OCI-LY1 (cell line): Measurements from ENCODE around the gene LMO1.

ENCODE experiments used
- H2AFZ ChIP-seq: fragments of 200-600 bp; sonication (generic), shearing (Covaris generic); 2 replicates; pipeline ENCODE4 v1.6.0; 2014; ENCODE audit warnings: antibody characterized with exemption, mild to moderate bottlenecking, low read length
- H3F3A ChIP-seq: fragments of 200-600 bp; sonication (generic), shearing (Covaris generic); 2 replicates; pipeline ENCODE4 v1.6.0; 2014; ENCODE audit warnings: mild to moderate bottlenecking, antibody characterized with exemption, low read length, moderate library complexity; ENCODE audit not compliant: insufficient read depth
- H3K27ac ChIP-seq: fragments of 200-600 bp; sonication (generic); 2 replicates; pipeline ENCODE4 v1.5.1; 2014; ENCODE audit warnings: low read length, mixed run types, mild to moderate bottlenecking, low read depth; ENCODE audit not compliant: poor library complexity, severe bottlenecking
- H3K27me3 ChIP-seq: fragments of 200-600 bp; sonication (generic); 2 replicates; pipeline ENCODE4 v1.6.0; 2014; ENCODE audit warnings: antibody characterized with exemption, mild to moderate bottlenecking, low read length, moderate library complexity; ENCODE audit not compliant: insufficient read depth
- H3K36me3 ChIP-seq: fragments of 200-600 bp; sonication (generic); 2 replicates; pipeline ENCODE4 v1.6.1; 2014; ENCODE audit warnings: mild to moderate bottlenecking, antibody characterized with exemption, low read length, moderate library complexity, mixed read lengths; ENCODE audit not compliant: insufficient read depth
- H3K4me1 ChIP-seq: fragments of 200-600 bp; sonication (generic); 2 replicates; pipeline ENCODE4 v1.5.1; 2014; ENCODE audit warnings: mild to moderate bottlenecking, low read length, moderate library complexity; ENCODE audit not compliant: insufficient read depth, severe bottlenecking
- H3K4me2 ChIP-seq: fragments of 200-600 bp; sonication (generic), shearing (Covaris generic); 2 replicates; pipeline ENCODE4 v1.6.1; 2014; ENCODE audit warnings: low read length
- H3K4me3 ChIP-seq: fragments of 200-600 bp; sonication (generic); 2 replicates; pipeline ENCODE4 v1.5.1; 2014; ENCODE audit warnings: low read length, low read depth, mild to moderate bottlenecking, mixed read lengths; ENCODE audit not compliant: poor library complexity, severe bottlenecking
- H3K79me2 ChIP-seq: fragments of 200-600 bp; shearing (Covaris generic); 2 replicates; pipeline ENCODE4 v1.6.1; 2016; ENCODE audit warnings: mixed run types, low read length, mixed read lengths; ENCODE audit not compliant: insufficient read depth
- H3K9ac ChIP-seq: fragments of 200-600 bp; sonication (generic), shearing (Covaris generic); 2 replicates; pipeline ENCODE4 v1.6.1; 2014; ENCODE audit warnings: mild to moderate bottlenecking, low read length, mixed read lengths
- H3K9me2 ChIP-seq: fragments of 200-600 bp; sonication (generic), shearing (Covaris generic); 2 replicates; pipeline ENCODE4 v1.6.1; 2014; ENCODE audit warnings: low read depth, mild to moderate bottlenecking, low read length, mixed read lengths
- H3K9me3 ChIP-seq: fragments of 200-600 bp; shearing (Covaris generic); 2 replicates; pipeline ENCODE4 v1.6.1; 2014; ENCODE audit warnings: low read length, mixed read lengths
- H4K20me1 ChIP-seq: fragments of 200-600 bp; sonication (generic), shearing (Covaris generic); 2 replicates; pipeline ENCODE4 v1.6.0; 2016; ENCODE audit warnings: mild to moderate bottlenecking, low read length; ENCODE audit not compliant: insufficient read depth
- CTCF ChIP-seq: fragments of 200-600 bp; sonication (generic), shearing (Covaris generic); IDR thresholded peaks from 2 replicates; pipeline ENCODE4 v1.5.1; 2017; ENCODE audit warnings: mild to moderate bottlenecking, antibody characterized with exemption, low read length, moderate library complexity, mixed read lengths
- EZH2 ChIP-seq: fragments of 200-600 bp; sonication (generic), shearing (Covaris generic); IDR thresholded peaks from 2 replicates; pipeline ENCODE4 v1.8.0; 2017; ENCODE audit warnings: borderline replicate concordance, mixed run types, mild to moderate bottlenecking, antibody characterized with exemption, low read length, moderate library complexity, mixed read lengths

The LMO1 gene

GRCh38 chr11:8267831-8268529 lies 4.3 kb upstream of the LMO1 start:
- Histone ChIP-seq H3K4me2 (no peak overlapping the region), H3K9me3 (no peaks in the 10 kb centered on the region), H3K27ac (no peak overlapping the region), H3K79me2 (no peaks in the 10 kb centered on the region), H3K36me3 (no peaks in the 10 kb centered on the region), H2AFZ (no peak overlapping the region), H3F3A (no peaks in the 10 kb centered on the region), H3K4me3 (no peak overlapping the region), H3K27me3 (no peaks in the 10 kb centered on the region; the same call in 1 of the 2 replicates), H4K20me1 (no peaks in the 10 kb centered on the region), H3K4me1 (no peaks in the 10 kb centered on the region), H3K9ac (no peak overlapping the region), H3K9me2 (no peaks in the 10 kb centered on the region)
- no peak for TF ChIP-seq CTCF
- no peak for TF ChIP-seq EZH2

DNA sequence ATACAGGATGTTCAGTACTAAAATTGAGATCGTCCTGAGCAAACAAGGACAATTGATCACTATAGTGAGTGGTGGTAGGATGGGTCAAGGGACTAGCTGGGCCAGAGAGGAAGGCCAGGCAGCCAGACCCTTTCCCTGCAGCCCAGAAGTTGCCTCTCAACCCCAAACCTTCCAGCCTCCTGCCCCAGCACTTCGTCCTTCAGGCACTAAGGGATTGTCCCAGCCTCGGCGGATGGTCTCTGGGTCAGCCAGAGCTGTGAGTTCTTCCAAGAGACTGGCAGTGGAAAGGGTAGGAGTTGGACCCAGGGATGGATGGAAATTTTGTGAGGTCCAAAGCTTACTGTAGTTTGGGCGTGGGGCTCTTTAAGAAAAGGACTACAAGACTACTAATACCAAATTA lies 3.6 kb upstream of the LMO1 start:
- Histone ChIP-seq H3K36me3 (no peaks in the 10 kb centered on the region), H3F3A (no peaks in the 10 kb centered on the region), H3K4me3 (no peak overlapping the region), H2AFZ (no peak overlapping the region), H3K9ac (no peak overlapping the region), H4K20me1 (no peaks in the 10 kb centered on the region), H3K9me2 (no peaks in the 10 kb centered on the region), H3K9me3 (no peaks in the 10 kb centered on the region), H3K27ac (no peak overlapping the region), H3K4me2 (no peak overlapping the region), H3K4me1 (no peaks in the 10 kb centered on the region), H3K79me2 (no peaks in the 10 kb centered on the region), H3K27me3 (no peaks in the 10 kb centered on the region; the same call in 1 of the 2 replicates)
- TF ChIP-seq EZH2 (no peak), CTCF (no peak)

DNA sequence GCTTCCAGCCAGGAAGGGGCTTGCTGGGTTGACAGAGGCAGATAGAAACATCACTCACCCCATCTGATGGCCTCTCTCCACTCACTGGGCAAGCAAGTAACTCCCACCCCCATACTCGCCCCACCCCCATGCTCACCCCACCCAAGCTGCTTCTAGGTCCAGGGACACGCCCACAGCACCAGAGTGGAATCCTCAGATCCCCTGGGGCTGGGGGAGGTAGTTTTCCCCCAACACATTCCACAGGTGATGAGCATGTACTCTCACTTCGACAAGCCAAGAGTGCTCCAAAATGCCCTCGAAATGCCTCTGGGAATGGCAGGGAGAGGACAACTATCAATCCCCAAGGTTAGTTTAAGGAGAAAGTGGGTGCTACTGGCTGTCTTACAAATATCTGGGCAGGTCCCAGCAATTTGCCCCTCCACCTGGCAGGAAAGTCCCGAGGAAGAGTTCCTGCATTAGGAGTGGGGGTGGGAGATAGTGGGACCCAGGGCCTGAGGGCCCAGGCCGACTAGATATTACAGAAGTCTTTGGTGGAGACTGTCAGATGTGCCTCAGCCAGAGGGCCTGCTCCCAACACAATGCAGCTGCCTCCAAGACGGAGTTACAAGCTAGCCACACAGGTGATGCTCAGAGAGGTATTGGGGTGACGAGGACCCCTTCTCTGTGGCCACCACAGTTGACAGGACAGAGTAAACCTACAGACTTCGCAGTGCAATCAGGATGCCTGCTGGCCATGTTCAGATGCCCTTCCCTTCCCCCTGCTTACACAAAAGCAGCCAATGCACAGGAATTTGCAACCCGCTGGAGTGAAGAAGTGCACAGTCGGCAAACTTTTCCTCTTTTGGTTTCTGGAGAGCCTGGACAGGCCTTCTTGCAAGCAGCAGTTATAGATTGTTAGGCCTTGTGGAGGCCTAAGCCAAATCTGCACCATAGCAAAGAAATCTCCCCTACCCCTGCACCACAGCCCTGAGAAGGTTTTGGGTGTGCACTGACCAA lies 2.9 kb upstream of the LMO1 start:
- Histone ChIP-seq H2AFZ (no peak overlapping the region), H3F3A (no peaks in the 10 kb centered on the region), H3K9me3 (no peaks in the 10 kb centered on the region), H3K27me3 (no peaks in the 10 kb centered on the region; the same call in 1 of the 2 replicates), H4K20me1 (no peaks in the 10 kb centered on the region), H3K9ac (no peak overlapping the region), H3K9me2 (no peaks in the 10 kb centered on the region), H3K4me1 (no peaks in the 10 kb centered on the region), H3K79me2 (no peaks in the 10 kb centered on the region), H3K4me3 (no peak overlapping the region), H3K4me2 (no peak overlapping the region), H3K36me3 (no peaks in the 10 kb centered on the region), H3K27ac (no peak overlapping the region)
- no peak for TF ChIP-seq CTCF
- TF ChIP-seq EZH2, result no peak
